ENCODE data around the gene ADAP2.

The ADAP2 gene

DNA sequence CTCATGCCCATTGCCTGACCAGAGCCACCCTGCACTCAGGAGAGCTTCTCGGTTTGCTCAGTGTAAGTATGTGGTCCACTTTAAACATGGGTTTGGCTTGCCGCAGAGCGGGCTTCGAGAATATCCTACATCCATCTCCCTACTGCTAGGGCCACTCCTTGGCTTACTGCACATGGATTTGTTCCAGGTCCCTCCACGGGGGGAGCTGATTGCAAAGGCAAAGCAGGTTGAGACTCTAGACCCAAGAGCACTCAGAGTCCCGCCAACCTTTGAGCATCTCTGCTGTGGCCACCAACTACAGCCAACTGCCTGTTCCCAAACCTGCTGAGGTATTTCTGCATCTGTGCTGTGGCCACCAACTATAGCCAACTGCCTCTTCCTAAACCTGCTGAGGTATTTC, 75.5 kb downstream of the ADAP2 start:
- no peaks in the 10 kb centered on the region for H3K9me3 ChIP-seq (ENCODE audit: low read depth, low read length)
- TF ChIP-seq EZH2 (IDR thresholded peaks at IDR 0.05) (no peak), POLR2AphosphoS5 (IDR thresholded peaks at IDR 0.05; ENCODE audit: borderline replicate concordance, low read depth, low read length) (no peak), FOXP2 (optimal IDR thresholded peaks at IDR 0.05; ENCODE audit: control extremely low read depth, extremely low read length, insufficient read depth) (no peak)
- no peak overlapping the region for H3K27ac ChIP-seq
- no peaks in the 10 kb centered on the region for H3K36me3 ChIP-seq (ENCODE audit: insufficient read depth, low read length)
- H3K9ac ChIP-seq (ENCODE audit: insufficient read length): no peak overlapping the region
- no peak for DNase-seq (ENCODE audit: low read depth, low spot score)
- no peak overlapping the region for H3K4me3 ChIP-seq

DNA sequence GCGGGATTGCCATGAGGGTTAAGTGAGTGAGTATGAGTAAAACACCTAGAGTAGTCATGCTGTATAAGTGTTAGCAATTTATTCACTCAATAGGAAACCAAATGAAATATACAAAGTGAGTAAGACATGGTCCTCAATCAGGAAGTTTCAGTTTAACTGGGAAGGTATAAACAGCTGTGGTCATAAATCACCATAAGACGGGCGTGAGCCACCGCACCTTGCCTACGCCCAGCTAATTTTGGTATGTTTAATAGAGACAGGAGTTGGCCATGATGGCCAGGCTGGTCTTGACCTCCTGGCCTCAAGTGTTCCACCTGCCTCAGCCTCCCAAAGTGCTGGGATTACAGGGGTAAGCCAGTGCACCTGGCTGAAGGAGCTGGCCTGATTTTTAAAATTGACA, 76.1 kb downstream of the ADAP2 start:
- TF ChIP-seq EZH2 (IDR thresholded peaks at IDR 0.05): no peak
- no peak for TF ChIP-seq FOXP2 (optimal IDR thresholded peaks at IDR 0.05; ENCODE audit: control extremely low read depth, extremely low read length, insufficient read depth)
- TF ChIP-seq POLR2AphosphoS5 (IDR thresholded peaks at IDR 0.05; ENCODE audit: borderline replicate concordance, low read depth, low read length): no peak
- H3K9ac ChIP-seq (ENCODE audit: insufficient read length): no peak overlapping the region
- no peak overlapping the region for H3K4me3 ChIP-seq
- no peaks in the 10 kb centered on the region for H3K36me3 ChIP-seq (ENCODE audit: insufficient read depth, low read length)
- DNase-seq (ENCODE audit: low read depth, low spot score): no peak
- H3K27ac ChIP-seq: no peak overlapping the region
- H3K9me3 ChIP-seq (ENCODE audit: low read depth, low read length): no peaks in the 10 kb centered on the region

DNA sequence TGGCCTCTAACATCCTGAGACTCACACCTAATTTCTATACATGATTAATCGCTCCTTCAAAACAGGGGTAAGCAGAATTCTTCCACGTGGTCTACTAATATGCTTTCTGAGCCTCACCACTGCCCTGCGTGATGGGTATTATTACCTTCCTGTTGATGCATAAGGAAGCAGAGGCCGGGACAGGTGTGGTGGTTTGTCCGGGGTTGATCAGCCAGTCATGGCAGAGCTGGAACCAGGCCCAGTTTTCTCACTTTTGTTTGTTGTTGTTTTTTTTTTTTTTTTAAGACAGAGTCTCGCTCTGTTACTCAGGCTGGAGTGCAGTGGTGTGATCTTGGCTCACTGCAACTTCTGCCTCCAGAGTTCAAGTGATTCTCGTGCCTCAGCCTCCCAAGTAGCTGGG, 80.3 kb downstream of the ADAP2 start:
- no peaks in the 10 kb centered on the region for H3K9me3 ChIP-seq (ENCODE audit: low read depth, low read length)
- no peak for DNase-seq (ENCODE audit: low read depth, low spot score)
- no peak for TF ChIP-seq FOXP2 (optimal IDR thresholded peaks at IDR 0.05; ENCODE audit: control extremely low read depth, extremely low read length, insufficient read depth)
- TF ChIP-seq EZH2 (IDR thresholded peaks at IDR 0.05): no peak
- no peak for TF ChIP-seq POLR2AphosphoS5 (IDR thresholded peaks at IDR 0.05; ENCODE audit: borderline replicate concordance, low read depth, low read length)
- no peaks in the 10 kb centered on the region for H3K36me3 ChIP-seq (ENCODE audit: insufficient read depth, low read length)
- no peak overlapping the region for H3K27ac ChIP-seq
- H3K9ac ChIP-seq (ENCODE audit: insufficient read length): no peak overlapping the region
- H3K4me3 ChIP-seq: no peak overlapping the region

DNA sequence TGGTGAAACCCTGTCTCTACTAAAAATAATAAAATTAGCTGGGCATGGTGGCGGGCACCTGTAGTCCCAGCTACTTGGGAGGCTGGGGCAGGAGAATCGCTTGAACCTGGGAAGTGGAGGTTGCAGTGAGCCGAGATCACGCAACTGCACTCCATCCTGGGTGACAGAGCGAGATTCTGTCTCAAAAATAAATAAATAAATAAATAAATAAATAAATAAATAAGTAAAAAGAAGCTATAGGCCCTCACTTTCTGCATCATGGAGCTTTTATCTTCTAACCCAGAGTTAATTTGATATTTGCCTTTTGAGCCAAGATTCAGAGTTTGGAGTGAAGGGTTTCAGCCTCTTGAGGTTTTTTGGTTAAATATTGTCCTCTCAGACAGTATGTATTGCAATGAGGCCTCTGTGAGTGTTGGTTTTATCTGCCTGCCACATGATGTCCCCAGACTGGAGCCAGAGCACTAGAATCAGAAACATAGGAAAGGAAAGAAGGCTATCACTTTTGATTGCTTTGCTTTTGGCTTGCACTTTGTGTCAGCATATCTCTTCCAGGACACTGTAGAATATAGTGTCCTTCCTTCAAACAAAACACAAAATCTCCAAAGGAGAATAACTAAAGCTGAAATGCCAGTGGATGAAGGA, 81.6 kb downstream of the ADAP2 start:
- no peak overlapping the region for H3K27ac ChIP-seq
- H3K4me3 ChIP-seq: no peak overlapping the region
- no peaks in the 10 kb centered on the region for H3K9me3 ChIP-seq (ENCODE audit: low read depth, low read length)
- no peak overlapping the region for H3K9ac ChIP-seq (ENCODE audit: insufficient read length)
- no peaks in the 10 kb centered on the region for H3K36me3 ChIP-seq (ENCODE audit: insufficient read depth, low read length)
- no peak for TF ChIP-seq FOXP2 (optimal IDR thresholded peaks at IDR 0.05; ENCODE audit: control extremely low read depth, extremely low read length, insufficient read depth)
- no peak for TF ChIP-seq POLR2AphosphoS5 (IDR thresholded peaks at IDR 0.05; ENCODE audit: borderline replicate concordance, low read depth, low read length)
- TF ChIP-seq EZH2 (IDR thresholded peaks at IDR 0.05): no peak
- no peak for DNase-seq (ENCODE audit: low read depth, low spot score)

DNA sequence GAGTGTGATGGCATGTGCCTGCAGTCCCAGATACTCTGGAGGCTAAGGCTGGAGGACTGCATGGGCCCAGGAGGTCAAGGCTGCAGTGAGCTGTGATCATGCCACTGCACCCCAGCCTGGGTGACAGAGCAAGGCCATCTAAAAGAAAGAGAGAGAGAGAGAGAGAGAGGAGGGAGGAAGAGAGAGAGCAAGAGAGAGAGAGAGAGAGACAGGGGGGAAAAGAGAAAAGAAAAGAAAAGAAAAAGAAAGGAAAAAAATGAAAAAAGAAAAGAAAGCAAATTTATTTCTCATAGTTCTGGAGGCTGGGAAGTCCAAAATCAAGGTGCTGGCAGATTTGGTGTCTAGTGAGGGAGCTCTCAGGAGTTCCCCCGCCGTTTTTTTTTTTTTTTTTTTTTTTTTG, 82.4 kb downstream of the ADAP2 start:
- TF ChIP-seq EZH2 (IDR thresholded peaks at IDR 0.05) (no peak), POLR2AphosphoS5 (IDR thresholded peaks at IDR 0.05; ENCODE audit: borderline replicate concordance, low read depth, low read length) (no peak), FOXP2 (optimal IDR thresholded peaks at IDR 0.05; ENCODE audit: control extremely low read depth, extremely low read length, insufficient read depth) (no peak)
- no peaks in the 10 kb centered on the region for H3K36me3 ChIP-seq (ENCODE audit: insufficient read depth, low read length)
- no peak overlapping the region for H3K9ac ChIP-seq (ENCODE audit: insufficient read length)
- H3K9me3 ChIP-seq (ENCODE audit: low read depth, low read length): no peaks in the 10 kb centered on the region
- DNase-seq (ENCODE audit: low read depth, low spot score): no peak
- H3K27ac ChIP-seq: no peak overlapping the region
- no peak overlapping the region for H3K4me3 ChIP-seq

DNA sequence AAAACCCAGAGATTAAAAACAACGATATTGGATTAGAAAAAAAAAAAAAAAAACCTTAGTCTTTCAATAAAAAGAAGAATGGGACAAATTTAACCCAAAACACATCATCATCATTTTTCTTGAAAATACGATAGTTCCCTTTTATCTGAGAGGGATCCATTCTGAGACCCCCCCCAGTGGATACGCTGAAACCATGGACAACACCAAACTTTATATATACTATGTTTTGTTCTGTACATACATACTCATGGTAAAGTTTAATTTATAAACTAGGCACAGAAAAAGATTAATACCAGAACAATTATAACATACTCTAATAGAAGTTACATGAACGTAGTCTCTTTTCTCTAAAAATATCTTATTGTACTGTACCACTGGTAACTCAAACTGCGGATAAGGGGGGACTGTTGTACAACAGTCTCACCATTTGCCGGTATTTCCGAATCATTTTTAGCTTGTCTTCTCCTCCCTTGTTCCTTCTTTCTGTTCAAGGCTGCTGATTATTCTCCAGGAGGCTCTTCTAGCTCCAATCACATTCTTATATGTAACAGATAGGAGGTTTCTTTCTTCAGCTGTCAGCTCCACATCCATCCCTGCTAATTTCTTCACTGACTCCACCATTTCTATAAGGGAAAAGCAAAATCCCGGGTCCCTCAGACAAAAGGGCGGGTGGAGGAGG, 86.1 kb downstream of the ADAP2 start:
- Histone ChIP-seq H3K9me3 (ENCODE audit: low read depth, low read length) (no peaks in the 10 kb centered on the region), H3K27ac (no peak overlapping the region), H3K9ac (ENCODE audit: insufficient read length) (no peak overlapping the region), H3K36me3 (ENCODE audit: insufficient read depth, low read length) (no peaks in the 10 kb centered on the region), H3K4me3 (no peak overlapping the region)
- TF ChIP-seq POLR2AphosphoS5 (IDR thresholded peaks at IDR 0.05; ENCODE audit: borderline replicate concordance, low read depth, low read length): no peak
- TF ChIP-seq EZH2 (IDR thresholded peaks at IDR 0.05): no peak
- TF ChIP-seq FOXP2 (optimal IDR thresholded peaks at IDR 0.05; ENCODE audit: control extremely low read depth, extremely low read length, insufficient read depth): no peak
- DNase-seq (ENCODE audit: low read depth, low spot score): no peak

DNA sequence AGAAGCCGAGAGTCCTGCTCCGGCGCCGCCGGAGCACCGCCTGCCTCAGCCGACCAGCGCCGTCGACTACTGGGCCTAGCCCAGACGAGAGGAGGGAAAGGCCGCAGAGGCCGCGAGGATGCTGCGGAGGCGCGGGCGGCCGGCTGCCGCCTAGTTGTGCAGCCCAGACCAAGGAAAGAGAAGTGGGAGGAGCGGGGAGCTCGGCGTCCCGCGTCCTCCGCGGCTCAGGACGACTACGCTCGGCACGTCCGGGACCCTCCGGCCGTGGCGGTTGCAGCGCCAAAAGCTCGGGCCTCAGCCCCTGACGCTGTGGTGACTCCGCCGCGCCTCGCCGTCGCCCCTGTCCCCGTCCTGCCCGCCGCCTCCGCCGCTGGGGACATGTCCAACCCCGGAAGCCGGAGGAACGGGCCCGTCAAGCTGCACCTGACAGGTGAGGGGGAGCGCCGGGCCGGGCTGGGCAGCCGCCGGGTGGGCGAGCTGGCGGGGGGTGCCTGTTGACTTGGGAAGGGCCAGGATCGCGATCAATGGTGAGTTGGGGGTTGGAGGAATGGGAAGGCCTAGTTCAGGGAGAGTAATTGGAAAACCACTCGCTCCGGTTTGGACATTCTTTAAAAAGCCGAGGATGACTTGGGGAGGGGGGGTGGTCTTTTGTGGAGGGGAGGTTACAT, 86.8 kb downstream of the ADAP2 start:
- Histone ChIP-seq H3K9ac (ENCODE audit: insufficient read length) (no peak overlapping the region), H3K4me3 (no peak overlapping the region)
- no peak for DNase-seq (ENCODE audit: low read depth, low spot score)

More for the DNA sequence above, 86.8 kb downstream of the ADAP2 start:
- Histone ChIP-seq H3K36me3 (ENCODE audit: insufficient read depth, low read length) (no peaks in the 10 kb centered on the region), H3K9me3 (ENCODE audit: low read depth, low read length) (no peaks in the 10 kb centered on the region), H3K27ac (no peak overlapping the region)
- no peak for TF ChIP-seq FOXP2 (optimal IDR thresholded peaks at IDR 0.05; ENCODE audit: control extremely low read depth, extremely low read length, insufficient read depth)
- no peak for TF ChIP-seq EZH2 (IDR thresholded peaks at IDR 0.05)
- no peak for TF ChIP-seq POLR2AphosphoS5 (IDR thresholded peaks at IDR 0.05; ENCODE audit: borderline replicate concordance, low read depth, low read length)
